B cell (primary cell): Measurements from ENCODE around the gene SYNJ1. TPM values are rescaled to one million over a fixed set of nuclear protein-coding genes. Genes with fewer than 3 reads are reported as not detected.
"Not testable (repeated sequence)": the region's sequence is repeated elsewhere in the genome, so short reads cannot be mapped to it uniquely, and the experiment has no call there.

Experiments
- ATAC-seq: fragments of 200-7000 bp; cut with Tn5 transposase; one replicate; pipeline ENCODE4 v1.10.0; 2021; ENCODE audit warnings: low read depth, mild to moderate bottlenecking, moderate number of reproducible peaks, moderate library complexity
- CTCF ChIA-PET: fragments of 350-600 bp; sonication (Branson Sonifier 250); formaldehyde crosslinking; loops from one replicate; lab custom pipeline; 2021; ENCODE audit warnings: antibody characterized with exemption, inconsistent platforms; lab: Charles Lee
- POLR2A ChIA-PET: fragments of 350-600 bp; sonication (Branson Sonifier 250); formaldehyde crosslinking; loops from one replicate; lab custom pipeline; 2021; ENCODE audit warnings: antibody characterized with exemption; lab: Charles Lee
- DNase-seq: peaks from one replicate; pipeline ENCODE4 v3.0.0; 2013
- H2AFZ ChIP-seq: 2 replicates; pipeline ENCODE4 v1.6.1; 2012; ENCODE audit warnings: mild to moderate bottlenecking, low read depth, low read length; ENCODE audit not compliant: insufficient read depth, poor library complexity, severe bottlenecking
- H3K27ac ChIP-seq, 2 donors: 1 replicate in 1 of 2; 2 replicates in 1 of 2; pipeline ENCODE4 v1.5.1; 2012 to 2013; ENCODE audit warnings: low read length in 2 of 2, mild to moderate bottlenecking in 2 of 2, moderate library complexity in 1 of 2
- H3K27me3 ChIP-seq, 4 experiments: fragments of 200-600 bp in 1 of 4; sonication (generic) in 1 of 4; replicated peaks in 1 of 4; 1 replicate in 2 of 4; 2 replicates in 2 of 4; pipeline versions ENCODE4 v1.6.1 to v1.7.0; 2013 to 2016; ENCODE audit warnings: low read length in 3 of 4, mild to moderate bottlenecking in 2 of 4, mixed read lengths in 1 of 4, moderate library complexity in 1 of 4; ENCODE audit not compliant: insufficient read depth in 4 of 4, control insufficient read depth in 3 of 4; ENCODE audit errors: control extremely low read depth in 1 of 4
- H3K36me3 ChIP-seq, 2 experiments: replicated peaks in 1 of 2; 1 replicate in 1 of 2; 2 replicates in 1 of 2; pipeline versions ENCODE4 v1.6.1 to v1.7.1; 2013; ENCODE audit warnings: low read length in 1 of 2; ENCODE audit not compliant: insufficient read depth in 2 of 2, control insufficient read depth in 1 of 2; ENCODE audit errors: control extremely low read depth in 1 of 2, extremely low read depth in 1 of 2
- H3K4me1 ChIP-seq, 2 donors: fragments of 200-600 bp in 1 of 2; sonication (generic) in 1 of 2; 1 replicate in 1 of 2; 2 replicates in 1 of 2; pipeline versions ENCODE4 v1.5.1 to v1.6.1; 2013 to 2017; ENCODE audit warnings: low read length in 2 of 2; ENCODE audit not compliant: control insufficient read depth in 2 of 2, insufficient read depth in 2 of 2
- H3K4me2 ChIP-seq: replicated peaks from 2 replicates; pipeline ENCODE3; 2012; ENCODE audit warnings: mild to moderate bottlenecking, low read depth, low read length; ENCODE audit not compliant: poor library complexity, severe bottlenecking
- H3K4me3 ChIP-seq, 5 experiments: fragments of 200-600 bp in 1 of 5; sonication (generic) in 1 of 5; 1 replicate in 3 of 5; 2 replicates in 2 of 5; pipeline versions ENCODE4 v1.5.1 to v1.7.0; 2011 to 2016; ENCODE audit warnings: low read length in 4 of 5, mild to moderate bottlenecking in 4 of 5, low read depth in 2 of 5, control low read depth in 1 of 5, moderate library complexity in 1 of 5; ENCODE audit not compliant: insufficient read depth in 1 of 5; ENCODE audit errors: control extremely low read depth in 1 of 5, extremely low read depth in 1 of 5
- H3K79me2 ChIP-seq: fragments of 200-600 bp; sonication (generic); one replicate; pipeline ENCODE4 v1.6.0; 2016; ENCODE audit warnings: low read length; ENCODE audit not compliant: control insufficient read depth, insufficient read depth
- H3K9ac ChIP-seq: fragments of 200-600 bp; sonication (generic); 2 replicates; pipeline ENCODE4 v1.6.1; 2017; ENCODE audit warnings: mild to moderate bottlenecking, low read length, moderate library complexity
- H3K9me3 ChIP-seq, 3 donors: one replicate each; pipeline versions ENCODE4 v1.6.1 to v1.7.1; 2013; ENCODE audit warnings: low read length in 2 of 3; ENCODE audit not compliant: control insufficient read depth in 2 of 3, insufficient read depth in 1 of 3; ENCODE audit errors: control extremely low read depth in 1 of 3
- H4K20me1 ChIP-seq: 2 replicates; pipeline ENCODE4 v1.6.0; 2012; ENCODE audit warnings: mild to moderate bottlenecking, low read length; ENCODE audit not compliant: insufficient read depth, control insufficient read depth, poor library complexity, severe bottlenecking
- H3K27ac Mint-ChIP-seq: one replicate; pipeline ENCODE4 v1.8.0; 2021; ENCODE audit warnings: mixed read lengths
- H3K27me3 Mint-ChIP-seq: one replicate; pipeline ENCODE4 v1.8.0; 2021; ENCODE audit warnings: mixed read lengths
- H3K4me1 Mint-ChIP-seq: one replicate; pipeline ENCODE4 v1.8.0; 2021; ENCODE audit warnings: mixed read lengths
- H3K4me3 Mint-ChIP-seq: one replicate; pipeline ENCODE4 v1.8.0; 2021; ENCODE audit warnings: mixed read lengths
- H3K9me3 Mint-ChIP-seq: one replicate; pipeline ENCODE4 v1.8.0; 2022; ENCODE audit warnings: mixed read lengths; ENCODE audit not compliant: insufficient read depth
- EZH2 ChIP-seq: IDR thresholded peaks from 2 replicates; pipeline ENCODE4 v1.6.1; 2012; ENCODE audit warnings: borderline replicate concordance, low read depth, mild to moderate bottlenecking, moderate library complexity, low read length; ENCODE audit not compliant: insufficient read depth, poor library complexity, severe bottlenecking
- WGBS: methylation state at CpG from one replicate; pipeline ENCODE4 v1.1.5; 2013; ENCODE audit warnings: missing lambda C conversion rate; ENCODE audit not compliant: insufficient coverage; 5-methylcytosine and 5-hydroxymethylcytosine counted together
- intact Hi-C: fragments of 100-400 bp; cut with micrococcal nuclease; formaldehyde crosslinking; loops from one replicate; pipeline ENCODE4 v1.10.0; 2022
- polyA plus RNA-seq: library from polyadenylated mRNA; depleted of rRNA; stranded (reverse); fragments of >200 nt; gene quantifications from 2 replicates; pipeline ENCODE4 v1.2.3, GENCODE V29; 2012
- total RNA-seq, 2 donors: library from RNA; stranded (reverse); fragments of 120-200 nt in 1 of 2; gene quantifications; 1 replicate in 1 of 2; 2 replicates in 1 of 2; pipeline versions ENCODE4 v1.2.3 to v1.2.4, GENCODE V29; 2013 to 2022
- TF ChIP-seq, protein P1 (sequence below): fragments of 200-600 bp; IDR thresholded peaks from one replicate; pipeline ENCODE4 v1.8.0; 2022; ENCODE audit warnings: antibody characterized with exemption, mild to moderate bottlenecking

The SYNJ1 gene
- total and polyA plus RNA-seq, 2 donors (not counting 1 experiment from before 2014, with no cell fraction given) = 2.2 to 9.4 TPM

DNA sequence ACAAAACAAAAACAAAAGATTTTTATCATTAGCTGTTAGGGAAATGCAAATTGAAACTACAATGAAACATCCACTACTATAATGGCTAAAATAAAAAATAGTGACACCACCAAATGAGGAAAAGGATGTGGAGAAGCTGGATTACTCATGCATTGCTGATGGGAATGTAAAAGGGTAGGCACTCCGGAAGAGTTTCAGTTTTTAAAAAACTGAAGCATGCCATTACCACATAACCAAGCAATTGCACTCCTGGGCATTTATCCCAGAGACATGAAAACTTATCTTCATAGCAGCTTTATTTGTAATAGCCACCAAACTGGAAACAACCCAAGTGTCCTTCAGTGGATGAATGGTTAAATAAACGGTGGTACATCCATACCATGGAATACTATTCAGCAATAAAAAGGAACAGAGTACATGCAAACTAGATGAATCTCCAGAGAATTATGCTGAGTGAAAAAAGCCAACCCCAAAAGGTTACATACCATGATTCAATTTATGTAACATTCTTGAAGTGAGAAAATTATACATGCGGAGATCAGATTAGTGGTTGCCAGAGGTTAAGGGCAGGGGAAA, 101.1 kb downstream of the SYNJ1 start:
- Histone ChIP-seq H2AFZ (no peak overlapping the region), H3K4me1 (no peaks in the 10 kb centered on the region), H3K9ac (no peak overlapping the region), H3K4me3 (no peak overlapping the region), H3K79me2 (no peaks in the 10 kb centered on the region), H3K27me3 (peaks cover 0 to 3% (median 0%) of the 10 kb centered on the region in 4 experiments), H3K9me3 (peaks cover 0 to 4% (median 2%) of the 10 kb centered on the region in 3 donors), H4K20me1 (no peaks in the 10 kb centered on the region), H3K27ac (no peak overlapping the region), H3K36me3 (peaks cover 6 to 10% of the 10 kb centered on the region in 2 experiments), H3K4me2 (no peak overlapping the region)
- H3K4me1 Mint-ChIP-seq = no peaks in the 10 kb centered on the region
- no CpG with 5 or more reads among the region's 3 CpGs for WGBS
- no peaks in the 10 kb centered on the region for H3K9me3 Mint-ChIP-seq
- H3K4me3 Mint-ChIP-seq = no peak overlapping the region
- CTCF ChIA-PET = no interaction called here
- POLR2A ChIA-PET = no interaction called here
- no peak for DNase-seq
- no peak overlapping the region for H3K27ac Mint-ChIP-seq
- TF ChIP-seq, protein P1, sequence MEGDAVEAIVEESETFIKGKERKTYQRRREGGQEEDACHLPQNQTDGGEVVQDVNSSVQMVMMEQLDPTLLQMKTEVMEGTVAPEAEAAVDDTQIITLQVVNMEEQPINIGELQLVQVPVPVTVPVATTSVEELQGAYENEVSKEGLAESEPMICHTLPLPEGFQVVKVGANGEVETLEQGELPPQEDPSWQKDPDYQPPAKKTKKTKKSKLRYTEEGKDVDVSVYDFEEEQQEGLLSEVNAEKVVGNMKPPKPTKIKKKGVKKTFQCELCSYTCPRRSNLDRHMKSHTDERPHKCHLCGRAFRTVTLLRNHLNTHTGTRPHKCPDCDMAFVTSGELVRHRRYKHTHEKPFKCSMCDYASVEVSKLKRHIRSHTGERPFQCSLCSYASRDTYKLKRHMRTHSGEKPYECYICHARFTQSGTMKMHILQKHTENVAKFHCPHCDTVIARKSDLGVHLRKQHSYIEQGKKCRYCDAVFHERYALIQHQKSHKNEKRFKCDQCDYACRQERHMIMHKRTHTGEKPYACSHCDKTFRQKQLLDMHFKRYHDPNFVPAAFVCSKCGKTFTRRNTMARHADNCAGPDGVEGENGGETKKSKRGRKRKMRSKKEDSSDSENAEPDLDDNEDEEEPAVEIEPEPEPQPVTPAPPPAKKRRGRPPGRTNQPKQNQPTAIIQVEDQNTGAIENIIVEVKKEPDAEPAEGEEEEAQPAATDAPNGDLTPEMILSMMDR = no peak
- TF ChIP-seq EZH2 = no peak
- intact Hi-C loops = no loop called here
- no peak for ATAC-seq
- H3K27me3 Mint-ChIP-seq = peaks cover 20% of the 10 kb centered on the region

DNA sequence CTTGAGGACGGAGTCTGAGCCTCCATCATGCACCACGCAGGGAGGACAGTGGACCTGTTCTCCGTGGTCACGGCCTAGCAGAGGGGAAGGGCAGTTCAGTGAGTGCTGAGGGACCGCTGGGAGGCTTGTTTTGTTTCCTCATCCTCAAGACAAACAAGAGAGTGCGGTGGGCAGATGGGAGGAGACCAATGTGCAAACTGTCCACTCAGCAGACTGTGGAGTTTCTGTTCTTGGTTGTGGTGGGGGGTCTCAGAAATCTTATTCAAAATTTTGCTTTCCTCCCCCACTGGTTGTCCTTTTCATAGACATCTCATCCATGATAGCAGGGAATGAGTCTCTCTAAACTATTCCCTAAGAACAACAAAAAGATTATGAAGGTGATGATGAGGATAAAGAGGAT, 109.6 kb downstream of the SYNJ1 start:
- WGBS = 86% methylated on average over 5 of the region's 6 CpGs
- H3K27ac ChIP-seq, H3K4me3 Mint-ChIP-seq, H4K20me1 ChIP-seq, H3K36me3 ChIP-seq, CTCF ChIA-PET, H2AFZ ChIP-seq, H3K9me3 ChIP-seq, H3K4me2 ChIP-seq, H3K79me2 ChIP-seq, H3K9me3 Mint-ChIP-seq, DNase-seq, ATAC-seq, H3K27me3 ChIP-seq, H3K27ac Mint-ChIP-seq, H3K4me1 ChIP-seq, H3K9ac ChIP-seq, H3K4me1 Mint-ChIP-seq, H3K4me3 ChIP-seq, POLR2A ChIA-PET: not testable (repeated sequence)
- intact Hi-C loops = loop anchor here (10.0 kb wide), 1 partner anchor 707 kb away; the partner anchor contains the start of gene IFNAR1
- H3K27me3 Mint-ChIP-seq = peaks cover 28% of the 10 kb centered on the region
